GM19372 (cell line): ENCODE measurements around the gene CCDC150.
"Not testable (repeated sequence)": the region's sequence is repeated elsewhere in the genome, so short reads cannot be mapped to it uniquely, and the experiment has no call there.

Source experiments
- ATAC-seq: cut with Tn5 transposase; IDR thresholded peaks from one replicate; pipeline ENCODE4 v1.9.1; 2021; ENCODE audit warnings: mild to moderate bottlenecking, low read depth, moderate library complexity; ENCODE audit not compliant: unreplicated experiment

CCDC150 gene

GRCh38 chr2:196639180-196640030 is at the start of gene CCDC150:
Gene CCDC150, plus strand, starts transcription at chr2:196639715. Its CDS starts 52 bp downstream, at chr2:196639767.
- peak; percentile 99 for ATAC-seq

GRCh38 chr2:196590286-196590685 is 49.2 kb upstream of the CCDC150 start:
- no peak for ATAC-seq

- no peak for ATAC-seq
Measured at GRCh38 chr2:196591004-196591403, 48.5 kb upstream of the CCDC150 start.

- no peak for ATAC-seq
Measured at GRCh38 chr2:196591621-196592022, 47.9 kb upstream of the CCDC150 start.

GRCh38 chr2:196592331-196592910 is 47.1 kb upstream of the CCDC150 start:
- ATAC-seq = peak; percentile 31

GRCh38 chr2:196592911-196593881 is 46.3 kb upstream of the CCDC150 start, which contains the start of gene HECW2:
Gene HECW2, minus strand, starts transcription at chr2:196593554.
- ATAC-seq = peak; percentile 72

- no peak for ATAC-seq
Measured at GRCh38 chr2:196594158-196594557, 45.4 kb upstream of the CCDC150 start.

GRCh38 chr2:196597531-196597930 is 42.0 kb upstream of the CCDC150 start:
- ATAC-seq = no peak

GRCh38 chr2:196598412-196598811 is 41.1 kb upstream of the CCDC150 start:
- ATAC-seq = no peak

- ATAC-seq = no peak
Measured at GRCh38 chr2:196598846-196599245, 40.7 kb upstream of the CCDC150 start.

GRCh38 chr2:196601430-196602306 is 37.8 kb upstream of the CCDC150 start:
- no peak for ATAC-seq

GRCh38 chr2:196604196-196604595 is 35.3 kb upstream of the CCDC150 start:
- no peak for ATAC-seq

- no peak for ATAC-seq
Measured at GRCh38 chr2:196606516-196606915, 33.0 kb upstream of the CCDC150 start.

- ATAC-seq = no peak
Measured at GRCh38 chr2:196607073-196607472, 32.4 kb upstream of the CCDC150 start.

- ATAC-seq = not testable (repeated sequence)
Measured at GRCh38 chr2:196607896-196608295, 31.6 kb upstream of the CCDC150 start.

GRCh38 chr2:196609806-196610205 is 29.7 kb upstream of the CCDC150 start:
- no peak for ATAC-seq

- ATAC-seq = no peak
Measured at GRCh38 chr2:196610796-196611195, 28.7 kb upstream of the CCDC150 start.

- no peak for ATAC-seq
Measured at GRCh38 chr2:196613302-196613701, 26.2 kb upstream of the CCDC150 start.

- no peak for ATAC-seq
Measured at GRCh38 chr2:196617430-196617829, 22.1 kb upstream of the CCDC150 start.

- ATAC-seq = no peak
Measured at GRCh38 chr2:196618661-196619060, 20.9 kb upstream of the CCDC150 start.
